Cardiac septum (tissue), 1 donor: ENCODE data around the gene CGB1. TPM values are rescaled to one million over a fixed set of nuclear protein-coding genes. Genes with fewer than 3 reads are reported as not detected.
A peak's percentile ranks its signal among the peaks of the same experiment; 100 is the strongest.
"Not testable (repeated sequence)": the region's sequence is repeated elsewhere in the genome, so short reads cannot be mapped to it uniquely, and the experiment has no call there.

Experiments used
- DNase-seq: peaks from one replicate; pipeline ENCODE4 v3.0.0-alpha.2; 2020; ENCODE audit warnings: low spot score
- intact Hi-C: fragments of 100-400 bp; cut with DNase I; formaldehyde crosslinking; loops from one replicate; pipeline ENCODE4 v1.14.0; 2022
- total RNA-seq: library from RNA; stranded (reverse); fragmentation: NEBNext Ultra II Directional; extraction: Animal tissue kit (Norgen Biotek cat#: 25700); gene quantifications from one replicate; pipeline ENCODE4 v1.2.1, GENCODE V29; 2021
- donor health status: DM: no; HTN: no; CAD: no.

Gene CGB1
- total RNA-seq, 1 donor from 2014 or later = not detected

DNA sequence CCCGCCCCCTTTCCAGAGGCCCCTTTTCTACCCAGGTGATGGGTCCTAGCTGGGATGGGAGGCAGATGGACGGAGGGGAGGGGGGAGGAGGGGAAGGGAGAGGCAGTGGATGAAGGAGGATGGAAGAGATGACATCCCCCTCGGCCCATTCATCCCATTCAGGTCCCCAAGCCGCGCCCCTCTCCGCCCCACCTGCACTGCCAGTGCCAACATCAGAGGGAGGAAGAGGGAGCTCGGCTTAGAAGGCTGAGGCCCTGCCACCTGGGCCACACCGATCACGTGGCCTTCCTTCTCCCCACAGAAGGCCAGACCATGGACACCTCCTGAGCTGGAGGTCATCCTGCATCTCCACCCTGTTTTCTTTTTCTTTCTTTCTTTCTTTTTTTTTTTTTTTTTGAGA is 8.0 kb downstream of the CGB1 start:
- not testable (repeated sequence) for DNase-seq

GRCh38 chr19:49025599-49025998 is 11.1 kb downstream of the CGB1 start:
- intact Hi-C loops, DNase-seq: not testable (repeated sequence)

More for the DNA sequence above, 8.0 kb downstream of the CGB1 start:
- intact Hi-C loops = not testable (repeated sequence)

DNA sequence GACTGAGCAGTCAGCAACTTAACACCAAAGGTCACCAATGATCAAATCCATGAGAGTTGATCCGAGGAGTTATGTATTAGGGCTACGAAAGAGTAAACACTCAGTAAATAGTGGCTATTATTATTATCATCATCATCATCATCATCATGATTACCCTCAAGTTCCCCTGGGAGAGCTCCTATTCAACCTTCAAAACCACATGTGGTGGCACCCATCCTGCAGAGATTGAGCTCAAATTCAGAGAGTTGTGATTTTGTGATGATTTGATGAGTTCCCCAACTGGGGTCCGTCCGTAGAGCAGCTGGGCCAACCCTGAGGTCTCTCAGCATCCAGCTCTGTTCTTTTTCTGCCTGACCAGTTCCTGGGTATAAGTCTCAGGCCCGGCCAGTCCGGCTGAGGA is 11.6 kb downstream of the CGB1 start:
- intact Hi-C loops, DNase-seq: not testable (repeated sequence)

GRCh38 chr19:49024233-49024632 is 12.5 kb downstream of the CGB1 start, which contains the start of gene CGB3:
Gene CGB3 (minus strand): TSS chr19:49024333. CDS start chr19:49023971, 362 bp downstream.
- intact Hi-C loops, DNase-seq: not testable (repeated sequence)

DNA sequence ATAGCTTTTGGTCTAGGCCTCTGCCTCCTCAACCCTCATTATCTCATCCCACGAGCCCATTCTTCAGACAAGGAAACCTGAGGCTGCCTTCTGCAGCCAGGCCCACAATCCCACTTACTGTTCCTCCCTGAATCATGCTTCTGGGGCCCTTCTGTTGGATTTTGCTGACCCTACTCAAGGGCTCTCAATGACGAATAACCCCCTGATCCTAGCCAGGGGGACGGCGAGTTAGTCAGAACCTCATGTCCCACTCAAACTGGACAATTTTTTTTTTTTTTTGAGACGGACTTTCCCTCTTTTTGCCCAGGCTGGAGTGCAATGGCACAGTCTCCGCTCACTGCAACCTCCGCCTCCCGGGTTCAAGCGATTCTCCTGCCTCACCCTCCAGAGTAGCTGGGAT is 14.6 kb downstream of the CGB1 start:
- no peak for DNase-seq
- intact Hi-C loops = no loop called here

GRCh38 chr19:49020931-49021895 is 15.5 kb downstream of the CGB1 start:
- DNase-seq = no peak
- intact Hi-C loops = no loop called here

DNA sequence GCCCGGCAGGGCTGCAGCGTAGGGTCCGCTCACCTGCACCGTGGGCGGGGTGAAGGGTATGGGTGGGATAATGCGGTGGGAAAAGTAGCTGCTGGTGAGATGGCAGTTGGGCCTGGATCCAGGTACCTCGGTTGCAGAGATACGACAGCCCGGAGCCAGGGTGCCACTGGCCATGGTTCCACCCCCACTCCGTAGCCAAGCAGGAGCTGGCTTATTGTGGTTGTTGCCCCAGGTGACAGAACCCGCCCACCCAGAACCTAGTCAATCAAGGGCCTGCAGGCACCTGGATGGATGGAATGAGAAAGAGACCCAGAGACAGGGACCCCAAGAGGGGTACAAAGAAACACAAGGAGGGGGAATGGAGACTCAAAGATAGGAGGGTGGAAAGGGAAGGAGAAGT is 16.4 kb downstream of the CGB1 start:
- intact Hi-C loops = no loop called here
- DNase-seq = no peak

DNA sequence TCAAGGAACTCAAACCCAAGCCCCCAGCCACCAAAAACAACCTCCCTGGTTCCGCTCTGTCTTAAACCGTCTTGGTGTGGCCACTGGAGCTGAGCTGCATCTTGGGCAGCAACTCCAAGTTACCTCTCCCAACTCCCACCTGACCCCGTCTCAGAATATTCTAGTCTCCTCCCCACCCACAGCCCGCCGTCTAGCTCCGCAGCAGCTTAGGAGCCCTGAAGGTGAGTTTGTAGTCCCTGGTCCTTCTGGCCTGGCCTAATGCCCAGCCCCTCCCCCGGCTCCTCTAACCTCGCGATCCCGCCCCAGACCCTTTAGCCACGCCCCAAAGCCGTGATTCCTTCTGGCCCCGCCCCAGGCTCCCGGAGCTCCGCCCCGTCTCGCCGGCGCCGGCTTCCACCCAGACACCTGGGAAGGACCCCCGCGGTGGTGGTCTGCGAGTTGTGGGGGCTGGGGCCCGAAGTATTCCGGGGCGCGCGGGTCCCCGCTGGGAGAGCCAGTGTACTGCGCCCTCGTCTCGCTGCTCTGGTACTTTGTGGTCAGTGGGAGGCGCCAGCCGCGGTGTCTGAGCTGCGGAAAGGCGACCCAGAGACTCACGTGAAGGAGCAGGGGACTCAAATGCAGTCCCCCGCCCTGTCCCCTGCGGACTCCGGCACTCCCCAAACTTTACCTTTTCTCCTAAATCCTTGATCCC is 17.3 kb downstream of the CGB1 start:
- intact Hi-C loops = no loop called here
- peak; percentile 78 for DNase-seq

DNA sequence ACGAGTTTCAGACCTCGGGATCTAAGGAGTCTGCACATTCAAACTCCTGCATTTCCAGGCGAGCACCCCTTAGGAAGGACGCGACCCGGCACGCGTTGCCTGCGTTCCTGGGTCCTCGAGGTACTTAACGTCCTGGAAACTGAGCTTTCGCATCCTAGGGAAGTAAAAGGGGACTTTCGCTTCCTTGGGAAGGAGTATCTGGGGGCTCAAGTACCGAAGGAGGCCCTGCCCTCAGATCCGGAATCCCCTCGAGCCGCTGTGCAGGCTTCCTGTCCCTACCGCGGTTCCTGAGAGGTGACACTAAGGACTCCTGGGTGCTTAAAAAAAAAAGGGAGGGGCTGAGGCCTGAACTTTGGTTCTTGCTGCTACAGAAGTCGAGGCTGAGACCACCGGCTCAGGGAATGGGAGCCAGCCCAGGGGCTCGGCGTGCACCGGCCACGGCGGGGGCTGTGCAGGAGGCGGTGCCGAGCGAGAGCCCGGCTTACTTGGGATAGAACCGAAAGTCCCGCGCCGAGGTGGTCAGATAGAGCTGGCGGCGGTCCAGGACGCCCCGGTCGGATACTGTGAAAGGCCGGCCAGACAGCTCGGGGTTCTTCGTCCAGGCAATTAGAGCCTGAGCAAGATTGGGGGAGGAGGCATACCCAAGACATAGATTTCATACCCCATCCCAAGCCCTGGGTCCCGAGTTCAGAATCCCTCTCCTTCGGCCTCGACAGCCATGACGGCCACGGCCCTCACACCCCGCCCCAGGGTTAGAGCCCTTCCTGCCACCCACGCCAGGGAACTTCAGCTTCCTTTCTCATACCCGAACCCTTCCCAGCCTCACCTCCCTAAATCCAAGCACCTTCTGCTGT is 18.1 kb downstream of the CGB1 start:
- intact Hi-C loops, DNase-seq: not testable (repeated sequence)

- intact Hi-C loops = no loop called here
- DNase-seq = no peak
These were observed 18.9 kb downstream of the CGB1 start for GRCh38 chr19:49017666-49018351.

DNA sequence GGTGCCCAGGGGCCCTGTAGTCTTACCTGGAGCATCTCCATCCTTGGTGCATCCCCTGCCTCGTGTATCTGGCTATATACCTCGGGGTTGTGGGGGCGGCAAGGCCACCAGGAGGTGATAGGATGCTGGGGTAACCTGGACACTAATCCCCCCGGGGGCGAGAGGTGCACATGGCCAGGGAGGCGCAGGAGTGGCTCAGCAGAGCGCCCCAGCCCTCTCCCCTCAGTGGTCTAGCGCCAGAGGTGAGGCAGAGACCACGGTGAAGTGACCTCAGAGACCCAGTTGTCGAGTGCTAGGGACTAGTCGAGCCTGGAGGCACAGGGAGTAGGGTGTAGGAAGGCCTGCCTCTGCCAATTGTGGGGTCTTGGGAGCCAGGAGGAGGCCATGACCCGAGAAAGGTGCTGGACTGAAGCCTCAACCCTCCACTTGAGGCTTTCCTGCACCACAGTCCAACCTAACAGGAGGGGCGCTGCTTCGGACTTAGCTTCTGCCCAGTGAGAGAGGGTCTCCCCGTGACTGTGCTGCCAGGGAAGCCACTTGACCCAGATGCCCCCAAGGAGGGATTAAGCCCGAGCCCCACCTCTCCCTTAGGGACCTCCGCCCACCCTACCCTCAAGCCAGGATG is 19.5 kb downstream of the CGB1 start, which contains the start of gene LHB:
LHB (minus strand) TSS at position 51 of the 625 bp plus-strand sequence; CDS start at position 41, 10 bp downstream.
- no peak for DNase-seq
- intact Hi-C loops = no loop called here

DNA sequence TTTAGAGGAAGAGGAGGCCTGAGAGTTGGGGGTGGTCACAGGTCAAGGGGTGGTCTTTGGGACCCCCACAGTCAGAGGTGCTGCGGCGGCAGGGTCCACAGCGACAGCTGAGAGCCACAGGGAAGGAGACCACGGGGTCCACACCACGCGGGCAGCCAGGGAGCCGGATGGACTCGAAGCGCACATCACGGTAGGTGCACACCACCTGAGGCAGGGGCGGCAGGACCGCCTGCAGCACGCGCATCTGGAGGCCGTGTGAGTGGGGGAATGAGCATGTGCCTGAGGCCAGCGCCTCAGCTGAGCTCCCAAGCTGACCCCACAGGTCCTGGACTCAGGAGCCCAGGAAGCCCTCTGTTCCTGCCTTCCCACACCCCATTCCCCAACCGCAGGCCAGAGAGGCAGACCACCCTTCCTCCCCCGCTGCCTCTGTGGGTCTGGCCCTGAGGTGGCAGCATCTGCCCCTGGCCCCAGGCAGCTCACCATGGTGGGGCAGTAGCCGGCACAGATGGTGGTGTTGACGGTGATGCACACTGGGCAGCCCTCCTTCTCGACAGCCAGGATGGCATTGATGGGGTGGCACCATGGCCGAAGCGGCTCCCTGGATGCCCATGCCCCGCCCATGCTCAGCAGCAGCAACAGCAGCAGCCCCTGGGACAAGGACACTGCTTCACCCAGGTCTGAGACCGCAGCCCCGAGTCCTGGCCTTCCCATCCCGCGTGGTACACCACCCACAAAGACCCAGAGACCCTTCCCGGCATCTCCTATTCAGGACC is 20.4 kb downstream of the CGB1 start:
- intact Hi-C loops = no loop called here
- no peak for DNase-seq

DNA sequence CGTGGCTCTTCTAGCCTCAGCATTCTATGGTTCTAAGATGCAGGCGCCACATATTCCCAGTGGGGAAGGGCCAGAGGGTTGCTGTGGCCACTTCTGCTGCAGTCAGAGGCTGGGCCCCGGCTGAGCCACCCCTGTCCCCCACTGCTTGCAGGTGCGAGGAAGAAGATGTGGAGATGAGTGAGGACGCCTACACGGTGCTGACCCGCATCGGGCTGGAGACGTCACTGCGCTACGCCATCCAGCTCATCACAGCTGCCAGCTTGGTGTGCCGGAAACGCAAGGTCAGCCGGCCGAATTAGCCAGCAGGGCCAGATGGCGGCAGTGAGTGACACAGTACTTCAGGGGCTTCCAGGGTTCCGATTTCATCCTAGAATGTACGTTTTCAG is 21.8 kb downstream of the CGB1 start:
- intact Hi-C loops = no loop called here
- DNase-seq = no peak

- intact Hi-C loops = no loop called here
- no peak for DNase-seq
These were observed 22.4 kb downstream of the CGB1 start for GRCh38 chr19:49014123-49014869.

DNA sequence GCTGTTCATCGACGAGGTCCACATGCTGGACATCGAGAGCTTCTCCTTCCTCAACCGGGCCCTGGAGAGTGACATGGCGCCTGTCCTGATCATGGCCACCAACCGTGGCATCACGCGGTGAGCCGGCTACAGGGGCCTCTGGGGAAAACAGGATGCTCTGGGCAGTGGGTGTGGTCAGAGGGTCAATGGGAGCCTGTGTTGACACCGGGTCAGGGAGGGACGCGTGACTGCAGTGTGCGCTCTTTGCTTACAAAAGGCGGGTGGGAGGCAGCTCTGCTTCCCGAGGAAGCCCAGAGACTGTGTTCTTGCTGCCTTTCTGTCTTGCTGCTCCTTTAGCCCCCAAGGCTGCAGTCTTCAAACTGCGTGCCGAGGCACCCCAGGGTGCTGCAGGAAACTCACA is 25.5 kb downstream of the CGB1 start:
- no peak for DNase-seq
- intact Hi-C loops = no loop called here

- no peak for DNase-seq
- intact Hi-C loops = no loop called here
These were observed 26.2 kb downstream of the CGB1 start for GRCh38 chr19:49010453-49010852.

DNA sequence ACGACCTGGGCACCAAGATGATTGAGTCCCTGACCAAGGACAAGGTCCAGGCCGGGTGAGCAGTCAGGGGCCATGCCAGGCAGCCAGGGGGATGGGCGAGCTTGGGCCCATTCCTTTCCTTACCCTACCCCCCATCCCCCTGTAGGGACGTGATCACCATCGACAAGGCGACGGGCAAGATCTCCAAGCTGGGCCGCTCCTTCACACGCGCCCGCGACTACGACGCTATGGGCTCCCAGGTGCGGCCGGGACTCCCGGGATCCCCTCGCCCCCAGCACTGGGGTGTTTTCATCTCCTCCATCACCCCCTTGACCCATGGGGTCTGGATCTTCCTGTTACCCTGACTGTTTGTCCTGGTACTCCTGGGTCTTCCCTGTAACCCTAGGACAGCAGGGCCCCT is 26.9 kb downstream of the CGB1 start:
- intact Hi-C loops = no loop called here
- no peak for DNase-seq
